A549 treated with RU486 at 1 μM for 4 hours (cell line): ENCODE results near the gene FBXW9. TPM values are rescaled to one million over a fixed set of nuclear protein-coding genes. Genes with fewer than 3 reads are reported as not detected.

Experiments
- total RNA-seq: library from RNA; stranded (reverse); fragments of 200-300 nt; extraction: Qiagen RNA extraction; gene quantifications from 5 replicates; pipeline ENCODE4 v1.2.3, GENCODE V29; 2022; ENCODE audit warnings: low read depth

The FBXW9 gene
- total RNA-seq: 8.2 to 13.6 TPM (median 11.5 TPM) in 5 replicates

DNA sequence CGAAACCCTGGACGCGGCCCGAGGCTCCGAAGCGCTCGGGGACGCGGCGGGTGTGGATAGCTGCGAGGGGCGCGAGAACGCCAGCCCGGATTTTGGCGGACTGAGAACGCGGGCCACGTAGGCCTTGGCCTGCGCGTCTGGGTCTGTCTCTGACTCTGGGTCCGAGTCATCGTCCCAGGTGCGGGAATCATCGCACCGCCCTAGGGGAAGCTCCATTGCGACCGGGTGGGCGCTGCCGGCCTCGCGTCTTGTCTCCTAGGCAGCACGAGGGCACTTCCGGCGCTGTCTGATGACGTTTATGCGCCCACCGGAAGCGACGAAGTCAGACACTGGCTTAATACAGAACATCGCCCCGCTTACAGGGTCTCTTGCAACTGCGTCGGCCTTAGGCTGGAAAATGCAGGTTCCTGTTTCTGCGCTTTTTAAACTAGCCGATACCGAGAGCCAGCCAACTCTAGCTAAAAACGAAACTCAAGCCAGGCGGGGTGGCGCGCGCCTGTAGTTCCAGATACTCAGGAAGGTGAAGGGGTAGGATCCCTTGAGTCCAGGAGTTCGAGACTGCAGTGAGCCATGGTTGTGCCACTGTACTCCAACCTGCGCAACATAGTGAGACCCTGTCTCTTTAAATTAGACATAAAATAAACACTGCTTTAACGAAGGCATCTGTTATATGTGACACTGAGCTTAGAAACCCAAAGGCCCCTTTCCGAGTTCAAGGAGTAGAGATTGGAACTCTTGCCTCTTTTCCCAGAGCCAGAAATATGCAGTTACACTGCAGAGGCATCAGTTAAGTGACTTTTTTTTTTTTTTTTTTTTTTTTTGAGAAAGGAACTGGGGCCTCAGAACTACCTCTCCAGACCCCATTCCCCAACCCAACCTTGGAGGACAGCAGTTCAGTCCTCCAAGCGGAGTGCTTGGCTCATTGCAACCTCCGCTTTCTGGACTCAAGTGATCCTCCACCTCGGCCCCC lies at the start of gene FBXW9:
Gene FBXW9 (minus strand): TSS at position 266 of the 970 bp plus-strand sequence. CDS start 50 bp downstream, at position 216.

GRCh38 chr19:12736995-12737834 lies 40.8 kb upstream of the FBXW9 start, which contains the start of gene GET3:
Gene GET3 (plus strand): TSS chr19:12737497. CDS start chr19:12737506, 9 bp downstream.

DNA sequence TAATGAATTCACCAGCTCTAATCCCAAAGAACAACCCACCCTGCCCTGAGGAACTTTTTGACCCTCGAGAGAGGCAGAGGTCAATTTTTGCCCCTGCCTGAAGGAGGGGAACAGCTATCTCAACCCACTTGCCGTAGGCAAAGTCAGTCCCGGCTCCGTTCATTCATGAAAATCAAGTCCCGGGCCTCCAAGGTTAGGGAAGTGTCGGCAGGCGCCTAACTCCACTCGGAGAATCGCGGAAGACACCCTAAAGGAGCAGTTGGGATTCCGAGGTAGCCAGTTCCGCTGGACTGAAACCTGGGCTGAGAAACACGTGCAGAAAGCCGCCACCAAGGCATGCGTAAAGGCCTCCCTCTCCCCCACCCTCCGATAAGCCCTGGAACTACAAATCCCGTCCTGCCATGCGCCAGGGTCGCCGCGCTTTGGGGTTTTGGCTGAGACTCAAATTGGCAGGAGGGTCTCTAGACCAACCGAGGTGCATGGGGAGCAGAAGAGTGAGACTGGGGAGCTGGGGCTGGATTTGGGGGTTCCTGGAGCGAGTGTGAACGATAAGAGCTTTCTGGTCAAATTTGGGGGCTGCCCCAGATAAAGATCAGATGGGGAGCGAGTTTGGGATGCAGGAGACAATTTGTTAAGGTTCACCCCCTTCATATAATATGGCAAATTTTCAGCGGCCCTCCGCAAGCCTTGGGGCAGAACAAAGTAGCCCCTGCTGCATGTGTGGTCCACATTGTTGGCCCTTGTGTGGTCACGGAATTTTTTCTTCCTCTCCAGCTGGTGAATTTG lies 27.4 kb upstream of the FBXW9 start, which contains the start of gene TNPO2:
Gene TNPO2 (minus strand): TSS at position 292 of the 786 bp plus-strand sequence. CDS start 2,955 bp downstream, outside the sequence.

GRCh38 chr19:12687496-12688196 lies 8.8 kb downstream of the FBXW9 start, which contains the start of gene GNG14:
Gene GNG14 (plus strand): TSS chr19:12687998. CDS start chr19:12688049, 51 bp downstream.

GRCh38 chr19:12681074-12681987 lies 15.1 kb downstream of the FBXW9 start, which contains the start of gene DHPS:
Gene DHPS (minus strand): TSS chr19:12681880. CDS start chr19:12681766, 114 bp downstream.

GRCh38 chr19:12666265-12667048 lies 30.0 kb downstream of the FBXW9 start, which contains the start of the genes MAN2B1 and WDR83:
Gene MAN2B1 (minus strand): TSS chr19:12666742. CDS start chr19:12666701, 41 bp downstream.
Gene WDR83 (plus strand): TSS chr19:12666807. CDS start chr19:12669791, 2,984 bp downstream.

Other genes with a start within 250 kb of the FBXW9 start
- 0.05 TPM in 1 of 5 replicates, not detected in the others for gene ZNF709, start 211.8 kb downstream of the FBXW9 start, total RNA-seq
- gene ZNF564, start 145.1 kb downstream of the FBXW9 start, total RNA-seq: 0.95 to 2.9 TPM (median 2.1 TPM) in 5 replicates
- 0.45 to 0.81 TPM (median 0.66 TPM) in 5 replicates for gene ZNF490, start 85.8 kb downstream of the FBXW9 start, total RNA-seq
- 4.3 to 6.2 TPM (median 5.3 TPM) in 5 replicates for gene ZNF791, start 85.7 kb downstream of the FBXW9 start, total RNA-seq
- 16.4 to 21.2 TPM (median 17.4 TPM) in 5 replicates for gene MAN2B1, start 29.9 kb downstream of the FBXW9 start, total RNA-seq
- 7.9 to 11.6 TPM (median 10.0 TPM) in 5 replicates for gene WDR83, start 29.8 kb downstream of the FBXW9 start, total RNA-seq
- 40.7 to 54.1 TPM (median 49.5 TPM) in 5 replicates for gene DHPS, start 14.8 kb downstream of the FBXW9 start, total RNA-seq
- not detected in 5 replicates for gene GNG14, start 8.6 kb downstream of the FBXW9 start, total RNA-seq
- 27.4 to 35.2 TPM (median 32.5 TPM) in 5 replicates for gene TNPO2, start 27.3 kb upstream of the FBXW9 start, total RNA-seq
- gene TRIR, start 38.1 kb upstream of the FBXW9 start, total RNA-seq: 156 to 216 TPM (median 205 TPM) in 5 replicates
- 70.9 to 96.0 TPM (median 93.4 TPM) in 5 replicates for gene GET3, start 40.9 kb upstream of the FBXW9 start, total RNA-seq
- gene BEST2, start 55.2 kb upstream of the FBXW9 start, total RNA-seq: 0.05 to 0.14 TPM in 2 of 5 replicates, not detected in the others
- 8.1 to 12.5 TPM (median 9.9 TPM) in 5 replicates for gene HOOK2, start 78.9 kb upstream of the FBXW9 start, total RNA-seq
- 86.0 to 165 TPM (median 133 TPM) in 5 replicates for gene JUNB, start 94.9 kb upstream of the FBXW9 start, total RNA-seq
- gene PRDX2, start 105.2 kb upstream of the FBXW9 start, total RNA-seq: 0.48 to 1.4 TPM (median 0.76 TPM) in 5 replicates
- gene THSD8, start 105.4 kb upstream of the FBXW9 start, total RNA-seq: 0.70 to 17.2 TPM (median 12.5 TPM) in 4 of 5 replicates, not detected in the other
- 32.3 to 49.1 TPM (median 44.2 TPM) in 5 replicates for gene RNASEH2A, start 110.0 kb upstream of the FBXW9 start, total RNA-seq
- 0.10 to 0.34 TPM (median 0.22 TPM) in 4 of 5 replicates, not detected in the other for gene RTBDN, start 137.9 kb upstream of the FBXW9 start, total RNA-seq
- gene MAST1, start 141.9 kb upstream of the FBXW9 start, total RNA-seq: 1.1 to 2.5 TPM (median 1.6 TPM) in 5 replicates
- 25.6 to 33.3 TPM (median 31.1 TPM) in 5 replicates for gene DNASE2, start 184.8 kb upstream of the FBXW9 start, total RNA-seq
- gene KLF1, start 190.6 kb upstream of the FBXW9 start, total RNA-seq: not detected in 5 replicates
- gene GCDH, start 194.5 kb upstream of the FBXW9 start, total RNA-seq: 9.1 to 10.2 TPM (median 9.5 TPM) in 5 replicates
- 0.33 to 0.79 TPM (median 0.42 TPM) in 5 replicates for gene SYCE2, start 222.7 kb upstream of the FBXW9 start, total RNA-seq
- 65.9 to 84.1 TPM (median 74.6 TPM) in 5 replicates for gene FARSA, start 237.1 kb upstream of the FBXW9 start, total RNA-seq
- gene CALR, start 242.0 kb upstream of the FBXW9 start, total RNA-seq: 505 to 682 TPM (median 539 TPM) in 5 replicates
- 68.9 to 85.3 TPM (median 84.8 TPM) in 5 replicates for gene RAD23A, start 249.2 kb upstream of the FBXW9 start, total RNA-seq